Endothelial cell of umbilical vein (primary cell): ENCODE measurements around the gene ATXN7L1. TPM values are rescaled to one million over a fixed set of nuclear protein-coding genes. Genes with fewer than 3 reads are reported as not detected.
A peak's percentile ranks its signal among the peaks of the same experiment; 100 is the strongest.

Source experiments
- BruUV-seq: library from RNA; stranded (reverse); fragments of 400-500 nt; replicated peaks from 2 replicates; lab custom pipeline; 2021; lab: Mats Ljungman, UMichigan
- CTCF ChIA-PET: fragments of 300-600, 350-600 bp; sonication (Branson Sonifier 250); formaldehyde crosslinking; loops from one replicate; lab custom pipeline; 2021; ENCODE audit warnings: antibody characterized with exemption, inconsistent platforms; lab: Charles Lee
- POLR2A ChIA-PET: fragments of 300-600, 350-600 bp; sonication (Branson Sonifier 250); formaldehyde crosslinking; loops from one replicate; lab custom pipeline; 2021; ENCODE audit warnings: antibody characterized with exemption, inconsistent platforms; lab: Charles Lee
- DNase-seq: peaks from one replicate; pipeline ENCODE4 v3.0.0-alpha.2; 2011; ENCODE audit warnings: low read depth, low spot score
- FAIRE-seq: peaks from 2 replicates; lab custom pipeline; 2011; peaks lifted over from hg19 to GRCh38; lab: Jason Lieb, UNC
- H2AFZ ChIP-seq: 2 replicates; pipeline ENCODE4 v1.6.0; 2012; ENCODE audit warnings: low read depth, low read length, control low read depth, inconsistent platforms
- H3K27ac ChIP-seq: 2 replicates; pipeline ENCODE4 v1.5.1; 2011; ENCODE audit warnings: low read depth, mild to moderate bottlenecking, control low read depth, low read length, moderate library complexity; ENCODE audit not compliant: insufficient read depth
- H3K27me3 ChIP-seq, 2 experiments: 2 replicates each; pipeline versions ENCODE4 v1.6.0 to v1.6.1; 2011; ENCODE audit warnings: low read length in 2 of 2, mixed read lengths in 1 of 2; ENCODE audit not compliant: control insufficient read depth in 2 of 2, insufficient read depth in 2 of 2
- H3K36me3 ChIP-seq, 2 experiments: 2 replicates in 1 of 2; 3 replicates in 1 of 2; pipeline ENCODE4 v1.5.1; 2011; ENCODE audit warnings: low read length in 2 of 2, mild to moderate bottlenecking in 1 of 2, moderate library complexity in 1 of 2; ENCODE audit not compliant: control insufficient read depth in 2 of 2, insufficient read depth in 2 of 2; ENCODE audit errors: extremely low read depth in 1 of 2
- H3K4me1 ChIP-seq: 3 replicates; pipeline ENCODE4 v1.5.1; 2011; ENCODE audit warnings: mild to moderate bottlenecking, low read length; ENCODE audit not compliant: control insufficient read depth, insufficient read depth; ENCODE audit errors: extremely low read depth
- H3K4me2 ChIP-seq: 2 replicates; pipeline ENCODE4 v1.6.1; 2011; ENCODE audit warnings: low read length, control low read depth, mixed read lengths; ENCODE audit not compliant: insufficient read depth
- H3K4me3 ChIP-seq, 3 experiments: fragments of 200-600 bp in 1 of 3; sonication (generic), shearing (Covaris generic) in 1 of 3; replicated peaks in 1 of 3; 2 replicates each; pipeline ENCODE4 v1.5.1; 2011 to 2016; ENCODE audit warnings: control low read depth in 3 of 3, low read length in 3 of 3, mild to moderate bottlenecking in 2 of 3, inconsistent platforms in 1 of 3, low read depth in 1 of 3, moderate library complexity in 1 of 3; ENCODE audit not compliant: insufficient read depth in 1 of 3
- H3K79me2 ChIP-seq: 2 replicates; pipeline ENCODE4 v1.6.0; 2012; ENCODE audit warnings: low read length, inconsistent platforms; ENCODE audit not compliant: control insufficient read depth, insufficient read depth
- H3K9ac ChIP-seq: replicated peaks from 2 replicates; pipeline ENCODE3; 2011; ENCODE audit warnings: low read length, control low read depth; ENCODE audit not compliant: insufficient read depth; ENCODE audit errors: extremely low read depth
- H3K9me1 ChIP-seq: replicated peaks from 3 replicates; pipeline ENCODE4 v1.6.0; 2011; ENCODE audit warnings: mild to moderate bottlenecking, low read length; ENCODE audit not compliant: control insufficient read depth, insufficient read depth; ENCODE audit errors: extremely low read depth
- H3K9me3 ChIP-seq: replicated peaks from 2 replicates; pipeline ENCODE4 v1.5.1; 2012; ENCODE audit warnings: low read length, inconsistent platforms; ENCODE audit not compliant: control insufficient read depth, insufficient read depth
- H4K20me1 ChIP-seq: replicated peaks from 2 replicates; pipeline ENCODE3; 2011; ENCODE audit warnings: mild to moderate bottlenecking, low read length; ENCODE audit not compliant: control insufficient read depth, insufficient read depth; ENCODE audit errors: extremely low read depth
- EZH2 ChIP-seq: IDR thresholded peaks from 2 replicates; pipeline ENCODE4 v1.6.1; 2012; ENCODE audit warnings: borderline replicate concordance, low read depth, mild to moderate bottlenecking, moderate library complexity, low read length, inconsistent platforms; ENCODE audit not compliant: severe bottlenecking
- FOS ChIP-seq: IDR thresholded peaks from 2 replicates; pipeline ENCODE4 v1.6.1; 2011; ENCODE audit warnings: mild to moderate bottlenecking, low read length, moderate library complexity, borderline replicate concordance; ENCODE audit not compliant: insufficient read depth
- GATA2 ChIP-seq: IDR thresholded peaks from 2 replicates; pipeline ENCODE4 v1.7.0; 2011; ENCODE audit warnings: low read depth, mild to moderate bottlenecking, moderate library complexity, mixed read lengths, low read length; ENCODE audit not compliant: insufficient read length, insufficient read depth
- JUN ChIP-seq: IDR thresholded peaks from 2 replicates; pipeline ENCODE4 v1.6.1; 2011; ENCODE audit warnings: borderline replicate concordance, low read depth; ENCODE audit not compliant: insufficient read length, insufficient read depth
- MAX ChIP-seq: IDR thresholded peaks from 2 replicates; pipeline ENCODE4 v1.6.1; 2011; ENCODE audit not compliant: insufficient read depth, insufficient read length
- MYC ChIP-seq: IDR thresholded peaks from one replicate; pipeline ENCODE4 v1.6.1; 2011; ENCODE audit warnings: mild to moderate bottlenecking, low read depth, low read length
- POLR2A ChIP-seq: IDR thresholded peaks from 2 replicates; pipeline ENCODE4 v1.6.1; 2012; ENCODE audit warnings: low read depth, mild to moderate bottlenecking, control low read depth, low read length
- POLR2AphosphoS5 ChIP-seq: IDR thresholded peaks from 2 replicates; pipeline ENCODE4 v1.6.1; 2012; ENCODE audit warnings: low read depth, mild to moderate bottlenecking, control low read depth, low read length, moderate library complexity; ENCODE audit not compliant: insufficient read depth
- dilution Hi-C: fragments of 300-500 bp; cut with MboI; formaldehyde crosslinking; loops from one replicate; pipeline ENCODE4 v1.15.0; 2019; ENCODE audit warnings: low sequenced_read_pairs; ENCODE audit not compliant: extremely low pct_ligation_motif_present
- intact Hi-C: fragments of 100-400 bp; cut with micrococcal nuclease; formaldehyde crosslinking; loops from one replicate; pipeline ENCODE4 v1.10.0; 2022
- polyA plus RNA-seq, 4 experiments: library from polyadenylated mRNA; depleted of rRNA in 3 of 4; stranded (reverse) in 3 of 4; unstranded in 1 of 4; fragments of >200 nt; gene quantifications; 2 replicates each; pipeline versions ENCODE4 v1.2.1 to v1.2.3, GENCODE V29; 2011 to 2012; ENCODE audit warnings: missing spikeins in 1 of 4
- total RNA-seq: library from RNA; stranded (reverse); gene quantifications from 2 replicates; pipeline ENCODE4 v1.2.3, GENCODE V29; 2021
- TF ChIP-seq, protein P1 (sequence below), 2 donors: IDR thresholded peaks; 1 replicate in 1 of 2; 2 replicates in 1 of 2; pipeline ENCODE4 v1.5.1; 2011; ENCODE audit warnings: low read length in 2 of 2, mild to moderate bottlenecking in 2 of 2, moderate library complexity in 2 of 2, control low read depth in 1 of 2, inconsistent platforms in 1 of 2, low read depth in 1 of 2; ENCODE audit not compliant: insufficient read depth in 1 of 2; ENCODE audit errors: extremely low read depth in 1 of 2

Gene ATXN7L1
- total and polyA plus RNA-seq, 2 donors (not counting 3 experiments of a cell fraction or from before 2014, with no cell fraction given), result 4.6 to 15.6 TPM

- Histone ChIP-seq H3K4me1 (peaks cover 9% of the 10 kb centered on the region), H3K36me3 (no peaks in the 10 kb centered on the region), H3K4me3 (peak overlapping the region; percentile 39 to 71 (median 60)), H3K9ac (peak overlapping the region; percentile 51), H3K4me2 (peak overlapping the region; percentile 85), H4K20me1 (no peaks in the 10 kb centered on the region), H2AFZ (peak overlapping the region; percentile 98), H3K27ac (no peak overlapping the region), H3K9me1 (no peaks in the 10 kb centered on the region), H3K9me3 (no peaks in the 10 kb centered on the region), H3K27me3 (no peaks in the 10 kb centered on the region), H3K79me2 (no peaks in the 10 kb centered on the region)
- FAIRE-seq (no peak), DNase-seq (peak; percentile 52)
- intact Hi-C loops, result loop anchor here (1.0 to 10.0 kb wide), 5 partner anchors 47 to 222 kb away; no protein-coding TSS in a partner anchor
- dilution Hi-C loops, result no loop called here
- BruUV-seq, result no TSS peak
- ChIA-PET POLR2A (interaction anchor here (0.5 kb wide), 1 partner anchor 12 kb away, joined by 4 read pairs; no protein-coding TSS in a partner anchor), CTCF (interaction anchor here (0.7 to 3.3 kb wide), 18 partner anchors 9 to 133 kb away, joined by 3 to 35 read pairs (median 3); no protein-coding TSS in a partner anchor)
- TF ChIP-seq FOS, result no peak
- no peak for TF ChIP-seq GATA2
- no peak for TF ChIP-seq POLR2AphosphoS5
- TF ChIP-seq MAX, result no peak
- TF ChIP-seq MYC, result no peak
- no peak for TF ChIP-seq EZH2
- TF ChIP-seq POLR2A, result no peak
- TF ChIP-seq, protein P1, sequence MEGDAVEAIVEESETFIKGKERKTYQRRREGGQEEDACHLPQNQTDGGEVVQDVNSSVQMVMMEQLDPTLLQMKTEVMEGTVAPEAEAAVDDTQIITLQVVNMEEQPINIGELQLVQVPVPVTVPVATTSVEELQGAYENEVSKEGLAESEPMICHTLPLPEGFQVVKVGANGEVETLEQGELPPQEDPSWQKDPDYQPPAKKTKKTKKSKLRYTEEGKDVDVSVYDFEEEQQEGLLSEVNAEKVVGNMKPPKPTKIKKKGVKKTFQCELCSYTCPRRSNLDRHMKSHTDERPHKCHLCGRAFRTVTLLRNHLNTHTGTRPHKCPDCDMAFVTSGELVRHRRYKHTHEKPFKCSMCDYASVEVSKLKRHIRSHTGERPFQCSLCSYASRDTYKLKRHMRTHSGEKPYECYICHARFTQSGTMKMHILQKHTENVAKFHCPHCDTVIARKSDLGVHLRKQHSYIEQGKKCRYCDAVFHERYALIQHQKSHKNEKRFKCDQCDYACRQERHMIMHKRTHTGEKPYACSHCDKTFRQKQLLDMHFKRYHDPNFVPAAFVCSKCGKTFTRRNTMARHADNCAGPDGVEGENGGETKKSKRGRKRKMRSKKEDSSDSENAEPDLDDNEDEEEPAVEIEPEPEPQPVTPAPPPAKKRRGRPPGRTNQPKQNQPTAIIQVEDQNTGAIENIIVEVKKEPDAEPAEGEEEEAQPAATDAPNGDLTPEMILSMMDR (IDR thresholded peaks at IDR 0.05; ENCODE audit: extremely low read depth in 1 of 2, insufficient read depth in 1 of 2, low read depth in 1 of 2, low read length in 2 of 2), result no peak
- no peak for TF ChIP-seq JUN
These were observed 684 bp upstream of the ATXN7L1 start for GRCh38 chr7:105876964-105877601.
